HFF-Myc (cell line): ENCODE data around the gene SPSB1.

Source experiments
- DNase-seq: peaks from one replicate; pipeline ENCODE4 v3.0.0-alpha.2; 2011; ENCODE audit warnings: low read depth; ENCODE audit errors: extremely low read depth
- H3K4me3 ChIP-seq: replicated peaks from 2 replicates; pipeline ENCODE4 v1.5.1; 2011; ENCODE audit warnings: low read depth, mild to moderate bottlenecking, control low read depth, low read length
- CTCF ChIP-seq: IDR thresholded peaks from 2 replicates; pipeline ENCODE4 v1.5.1; 2012; ENCODE audit warnings: mild to moderate bottlenecking, low read depth, low read length, control low read depth; ENCODE audit errors: missing control alignments

SPSB1 gene

GRCh38 chr1:9317591-9318417, 25.1 kb downstream of the SPSB1 start:
- no peak overlapping the region for H3K4me3 ChIP-seq
- no peak for DNase-seq
- no peak for TF ChIP-seq CTCF

DNA sequence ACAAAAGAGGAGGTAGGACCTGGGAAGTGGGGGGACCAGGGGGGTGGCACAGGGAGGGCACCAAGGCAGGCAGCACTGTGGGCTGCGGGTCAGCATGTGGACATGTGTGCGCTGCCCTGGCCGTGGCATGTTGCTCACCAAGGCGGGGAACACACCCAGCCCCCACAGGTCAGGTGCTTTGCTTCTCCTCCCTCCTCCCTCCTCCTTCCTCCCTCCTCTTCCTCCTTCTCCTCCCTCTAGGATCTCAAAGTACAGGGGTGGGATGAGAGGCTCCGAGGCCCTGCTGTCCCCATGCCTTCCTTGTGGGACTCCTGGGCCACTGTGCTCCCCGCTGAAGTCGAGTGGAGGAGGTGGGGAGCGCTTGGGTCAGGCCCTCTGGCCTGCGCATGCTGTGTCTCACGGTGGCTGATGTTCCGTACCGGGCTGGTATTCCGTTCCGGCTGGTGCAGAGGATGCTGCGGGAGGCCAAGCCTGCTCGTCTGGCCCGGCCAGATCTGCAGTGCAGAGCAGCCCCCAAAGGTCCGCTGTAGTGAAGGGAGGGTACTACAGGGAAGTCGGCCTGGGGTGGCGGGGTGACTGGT, 26.6 kb downstream of the SPSB1 start:
- H3K4me3 ChIP-seq, result no peak overlapping the region
- DNase-seq, result no peak

DNA sequence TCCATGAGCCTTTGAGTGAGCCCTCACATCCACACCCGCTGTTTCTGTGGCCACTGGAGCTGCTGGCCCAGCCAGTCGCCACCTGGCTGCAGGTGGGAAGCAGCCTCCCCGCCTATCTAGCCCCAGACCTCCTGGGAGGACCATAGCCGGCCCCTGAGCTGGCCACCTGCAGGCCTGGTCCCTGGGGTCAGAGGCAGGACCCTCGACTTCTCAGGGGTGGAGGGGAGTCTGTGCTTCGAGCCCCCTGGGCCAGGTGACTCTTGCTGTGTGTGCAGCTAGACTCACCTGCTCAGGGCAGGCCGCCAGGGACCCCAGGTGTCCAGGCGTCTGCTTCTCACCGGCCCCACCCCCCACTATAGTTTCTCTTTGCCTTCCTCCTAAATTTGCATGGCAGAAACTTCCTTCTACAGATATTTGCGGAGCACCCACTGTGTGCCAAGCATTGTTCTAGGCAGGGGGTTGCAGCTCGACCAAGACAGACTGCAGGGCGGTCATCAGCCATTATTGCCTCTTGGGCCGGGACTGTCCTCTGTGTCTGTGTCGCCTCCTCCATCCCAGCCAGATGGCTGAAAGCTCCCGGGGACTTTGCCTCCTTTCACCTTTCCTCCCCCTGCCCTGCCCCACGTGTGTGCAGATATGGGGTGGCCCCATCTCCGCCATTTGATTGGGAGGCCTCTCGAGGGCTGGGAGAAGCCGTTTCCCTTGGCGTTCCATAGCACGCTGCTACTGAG, 27.3 kb downstream of the SPSB1 start:
- no peak overlapping the region for H3K4me3 ChIP-seq
- no peak for DNase-seq
- no peak for TF ChIP-seq CTCF

More for the DNA sequence above, 26.6 kb downstream of the SPSB1 start:
- no peak for TF ChIP-seq CTCF

- no peak for DNase-seq
- H3K4me3 ChIP-seq, result no peak overlapping the region
- no peak for TF ChIP-seq CTCF
Observed at GRCh38 chr1:9320520-9321479, 28.1 kb downstream of the SPSB1 start.

DNA sequence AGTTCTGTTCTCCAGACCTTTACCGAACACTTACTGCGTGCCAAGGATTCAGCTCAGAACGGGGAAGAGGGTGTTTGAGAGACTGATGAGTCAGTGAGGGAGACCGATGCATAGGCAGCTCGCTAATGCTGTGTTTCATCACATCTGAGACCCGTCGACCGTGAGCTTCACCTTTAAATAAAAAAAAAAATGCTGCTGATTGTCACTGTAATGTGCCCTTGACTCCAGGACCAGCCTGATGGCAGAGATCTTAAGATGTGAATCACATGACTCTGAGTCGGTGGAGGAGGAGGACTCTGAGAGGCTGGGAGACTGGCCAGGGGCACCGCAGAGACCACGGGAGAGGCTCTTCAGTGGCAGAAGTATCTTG, 28.8 kb downstream of the SPSB1 start:
- DNase-seq, result no peak
- H3K4me3 ChIP-seq, result no peak overlapping the region
- no peak for TF ChIP-seq CTCF

- no peak for TF ChIP-seq CTCF
- no peak overlapping the region for H3K4me3 ChIP-seq
- no peak for DNase-seq
Observed at GRCh38 chr1:9321986-9322660, 29.4 kb downstream of the SPSB1 start.
